B cell (primary cell): ENCODE results near the gene FIZ1.

ENCODE experiments used
- CTCF ChIP-seq: fragments of 200-600 bp; IDR thresholded peaks from one replicate; pipeline ENCODE4 v1.8.0; 2022; ENCODE audit warnings: antibody characterized with exemption, mild to moderate bottlenecking
- EZH2 ChIP-seq: IDR thresholded peaks from 2 replicates; pipeline ENCODE4 v1.6.1; 2012; ENCODE audit warnings: borderline replicate concordance, low read depth, mild to moderate bottlenecking, moderate library complexity, low read length; ENCODE audit not compliant: insufficient read depth, poor library complexity, severe bottlenecking

DNA sequence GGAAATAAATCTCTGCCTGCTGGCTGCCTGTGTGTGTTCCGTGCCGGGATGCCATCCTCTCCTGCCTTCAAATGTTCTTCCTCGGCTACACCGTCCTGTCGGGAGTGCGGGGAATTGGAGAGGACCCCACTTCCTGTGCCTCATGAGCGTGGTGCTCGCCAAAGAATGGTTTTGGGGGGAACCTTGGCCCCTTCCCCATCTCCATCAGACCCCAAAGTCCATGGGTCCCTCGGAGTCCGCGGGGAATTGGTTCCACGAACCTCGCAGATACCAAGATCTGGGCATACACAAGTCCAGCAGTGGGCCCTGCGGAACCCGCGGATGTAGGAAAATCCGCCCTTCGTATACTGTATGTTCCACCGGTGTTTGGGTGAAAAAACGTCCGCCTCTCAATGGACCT lies 3.8 kb upstream of the FIZ1 start:
- no peak for TF ChIP-seq CTCF
- TF ChIP-seq EZH2: no peak
